ENCODE data around the gene FERMT1.

The FERMT1 gene

DNA sequence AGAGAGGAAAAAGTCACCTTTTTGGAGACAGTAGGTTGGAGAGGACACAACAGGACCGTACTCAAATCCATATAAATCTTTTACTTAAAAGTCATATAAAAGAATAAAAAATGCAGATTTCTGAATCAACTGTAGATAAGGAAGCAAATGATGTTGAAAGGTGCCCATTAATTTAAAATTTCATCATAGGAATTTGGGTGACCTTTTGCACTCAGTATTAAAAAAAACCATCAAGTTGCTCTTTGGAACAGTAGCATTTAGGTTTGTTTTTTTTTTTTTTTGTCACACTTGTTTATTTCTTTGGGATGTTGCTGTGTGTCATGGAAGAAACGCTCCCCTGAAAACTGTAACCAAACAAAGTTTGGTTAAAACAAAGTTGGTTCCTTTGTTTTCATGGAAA lies 48.0 kb downstream of the FERMT1 start:
- Histone ChIP-seq H3K36me3 (ENCODE audit: control insufficient read depth, insufficient read depth, low read length) (no peaks in the 10 kb centered on the region), H3K4me1 (ENCODE audit: control insufficient read depth, insufficient read depth, low read length) (no peaks in the 10 kb centered on the region), H3K4me3 (ENCODE audit: insufficient read depth, low read depth, low read length) (no peak overlapping the region), H3K9me3 (ENCODE audit: control insufficient read depth, low read length) (no peaks in the 10 kb centered on the region), H3K27me3 (ENCODE audit: control insufficient read depth, insufficient read depth, low read length, poor library complexity, severe bottlenecking) (no peaks in the 10 kb centered on the region), H3K27ac (ENCODE audit: insufficient read depth, low read depth, low read length, poor library complexity, severe bottlenecking) (no peak overlapping the region)
- WGBS, 2 experiments, result 93 to 100% methylated on average over 1 of the region's 2 CpGs

DNA sequence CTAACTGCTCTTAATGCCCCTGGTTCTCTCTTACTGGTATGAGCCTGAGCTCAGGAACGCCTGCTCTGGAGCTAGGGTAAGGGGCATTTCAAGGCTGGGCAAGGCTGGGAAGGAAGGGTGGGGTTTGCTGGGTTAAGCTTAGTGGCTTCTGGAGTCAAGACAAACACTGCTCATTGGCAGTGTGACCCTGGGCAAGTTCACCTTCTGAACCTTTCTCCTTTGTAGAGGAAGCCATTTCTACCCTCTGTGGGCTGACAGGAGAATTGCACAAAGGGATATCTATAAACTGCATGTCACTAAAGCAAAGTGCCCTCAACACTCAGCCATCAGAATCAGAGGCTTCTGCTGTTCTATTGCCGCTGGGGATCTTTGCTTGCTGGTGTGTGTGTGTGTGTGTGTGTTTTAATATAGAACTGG lies 48.7 kb downstream of the FERMT1 start:
- H3K9me3 ChIP-seq (ENCODE audit: control insufficient read depth, low read length), result no peaks in the 10 kb centered on the region
- no peak overlapping the region for H3K27ac ChIP-seq (ENCODE audit: insufficient read depth, low read depth, low read length, poor library complexity, severe bottlenecking)
- H3K27me3 ChIP-seq (ENCODE audit: control insufficient read depth, insufficient read depth, low read length, poor library complexity, severe bottlenecking), result no peaks in the 10 kb centered on the region
- H3K4me3 ChIP-seq (ENCODE audit: insufficient read depth, low read depth, low read length), result no peak overlapping the region
- no peaks in the 10 kb centered on the region for H3K36me3 ChIP-seq (ENCODE audit: control insufficient read depth, insufficient read depth, low read length)
- no peaks in the 10 kb centered on the region for H3K4me1 ChIP-seq (ENCODE audit: control insufficient read depth, insufficient read depth, low read length)
- 88 to 90% methylated on average over 2 of the region's 2 CpGs for WGBS, 2 experiments

DNA sequence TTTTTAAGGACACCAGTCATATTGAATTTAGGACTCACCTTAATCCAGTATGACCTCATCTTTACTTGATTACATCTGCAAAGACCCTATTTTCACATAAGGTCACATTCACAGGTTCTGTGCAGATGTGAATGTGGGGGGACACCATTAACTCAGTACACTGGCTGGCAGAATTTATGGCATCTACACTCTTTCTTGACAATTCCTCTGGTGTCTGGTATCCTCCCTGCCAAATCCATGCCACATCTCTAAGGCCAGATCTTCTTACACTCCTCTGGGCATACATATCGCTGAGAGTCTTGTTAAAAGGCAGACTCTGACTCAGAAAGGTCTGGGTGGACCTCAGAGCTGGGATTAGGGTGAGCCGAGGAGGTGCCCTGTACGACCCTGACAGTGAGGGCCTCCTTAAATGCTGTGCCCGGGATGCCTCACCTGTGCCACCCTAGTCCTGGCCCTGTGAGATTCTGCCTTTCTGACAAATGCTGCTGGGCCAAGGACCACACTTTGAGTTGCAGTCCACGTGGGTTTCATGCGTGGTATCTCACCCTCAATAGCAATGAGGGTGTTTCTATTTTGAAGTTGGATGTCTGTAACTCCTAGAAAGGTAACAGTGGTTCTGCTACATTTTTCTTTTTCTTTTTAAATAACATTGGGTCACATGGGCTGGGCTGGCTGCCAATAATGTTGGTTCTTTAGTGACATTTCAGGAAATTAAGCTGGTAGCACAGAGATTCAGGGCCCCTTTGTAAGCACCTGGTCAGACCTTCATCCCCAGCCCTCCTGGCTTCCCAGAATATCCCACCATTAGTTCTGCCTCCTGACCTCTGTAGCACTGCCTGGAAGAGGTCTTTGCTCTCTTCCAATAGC lies 51.8 kb downstream of the FERMT1 start:
- Histone ChIP-seq H3K4me3 (ENCODE audit: insufficient read depth, low read depth, low read length) (no peak overlapping the region), H3K27me3 (ENCODE audit: control insufficient read depth, insufficient read depth, low read length, poor library complexity, severe bottlenecking) (no peaks in the 10 kb centered on the region), H3K4me1 (ENCODE audit: control insufficient read depth, insufficient read depth, low read length) (no peaks in the 10 kb centered on the region), H3K36me3 (ENCODE audit: control insufficient read depth, insufficient read depth, low read length) (no peaks in the 10 kb centered on the region), H3K27ac (ENCODE audit: insufficient read depth, low read depth, low read length, poor library complexity, severe bottlenecking) (no peak overlapping the region), H3K9me3 (ENCODE audit: control insufficient read depth, low read length) (no peaks in the 10 kb centered on the region)
- WGBS, 2 experiments, result 94 to 97% methylated on average over 6 of the region's 6 CpGs

DNA sequence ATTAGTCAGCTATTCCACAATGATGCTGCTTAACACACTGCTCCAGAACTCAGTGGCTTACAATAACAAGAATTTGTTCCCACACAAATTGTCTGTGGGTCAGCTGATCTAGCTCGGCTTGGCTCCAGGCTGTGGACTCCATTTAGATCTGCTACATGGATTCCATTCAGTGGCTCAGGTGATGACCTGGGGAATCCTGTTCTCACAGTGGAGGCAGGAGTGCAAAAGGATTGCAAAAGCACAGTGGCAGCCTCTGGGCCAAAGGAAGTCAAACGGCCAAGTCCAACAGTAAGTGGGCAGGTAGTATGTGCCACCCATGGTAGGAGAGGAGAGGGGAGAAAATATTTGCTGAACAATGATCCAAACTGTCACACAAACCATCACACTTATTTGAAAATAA lies 53.2 kb downstream of the FERMT1 start:
- H3K4me3 ChIP-seq (ENCODE audit: insufficient read depth, low read depth, low read length), result no peak overlapping the region
- no peaks in the 10 kb centered on the region for H3K9me3 ChIP-seq (ENCODE audit: control insufficient read depth, low read length)
- no peaks in the 10 kb centered on the region for H3K4me1 ChIP-seq (ENCODE audit: control insufficient read depth, insufficient read depth, low read length)
- H3K36me3 ChIP-seq (ENCODE audit: control insufficient read depth, insufficient read depth, low read length), result no peaks in the 10 kb centered on the region
- H3K27ac ChIP-seq (ENCODE audit: insufficient read depth, low read depth, low read length, poor library complexity, severe bottlenecking), result no peak overlapping the region
- WGBS, 2 experiments, result 96 to 97% methylated on average over 2 of the region's 2 CpGs
- no peaks in the 10 kb centered on the region for H3K27me3 ChIP-seq (ENCODE audit: control insufficient read depth, insufficient read depth, low read length, poor library complexity, severe bottlenecking)

DNA sequence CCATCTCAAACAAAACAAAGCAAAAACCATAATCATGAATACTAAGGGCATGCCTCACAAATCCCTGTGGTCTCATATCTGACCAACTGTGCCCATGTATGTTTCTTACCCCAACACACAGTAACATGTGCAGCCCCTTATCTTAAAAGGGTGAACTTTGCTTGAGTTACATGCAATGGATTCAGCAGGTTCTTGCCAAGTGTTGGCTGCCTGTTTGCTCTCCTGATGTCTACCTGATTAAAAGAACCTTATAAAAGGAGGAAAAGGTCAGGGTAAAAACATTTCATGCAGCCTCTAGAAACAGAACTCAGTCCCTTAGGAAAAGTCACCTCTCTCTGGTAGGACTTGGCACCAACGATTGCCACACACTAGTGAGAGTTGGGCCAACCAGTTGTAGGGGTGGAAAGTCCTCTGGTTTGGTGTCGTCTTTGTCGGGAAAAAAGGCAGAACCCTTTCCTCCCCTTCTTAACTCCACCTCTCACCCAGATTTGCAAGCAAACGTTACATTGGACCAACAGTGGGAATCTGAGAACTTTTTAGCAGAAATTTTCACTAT lies 55.0 kb downstream of the FERMT1 start:
- Histone ChIP-seq H3K4me1 (ENCODE audit: control insufficient read depth, insufficient read depth, low read length) (no peaks in the 10 kb centered on the region), H3K9me3 (ENCODE audit: control insufficient read depth, low read length) (no peaks in the 10 kb centered on the region), H3K27ac (ENCODE audit: insufficient read depth, low read depth, low read length, poor library complexity, severe bottlenecking) (no peak overlapping the region), H3K27me3 (ENCODE audit: control insufficient read depth, insufficient read depth, low read length, poor library complexity, severe bottlenecking) (no peaks in the 10 kb centered on the region), H3K36me3 (ENCODE audit: control insufficient read depth, insufficient read depth, low read length) (no peaks in the 10 kb centered on the region), H3K4me3 (ENCODE audit: insufficient read depth, low read depth, low read length) (no peak overlapping the region)
- WGBS, 2 experiments, result 91 to 93% methylated on average over 4 of the region's 4 CpGs

DNA sequence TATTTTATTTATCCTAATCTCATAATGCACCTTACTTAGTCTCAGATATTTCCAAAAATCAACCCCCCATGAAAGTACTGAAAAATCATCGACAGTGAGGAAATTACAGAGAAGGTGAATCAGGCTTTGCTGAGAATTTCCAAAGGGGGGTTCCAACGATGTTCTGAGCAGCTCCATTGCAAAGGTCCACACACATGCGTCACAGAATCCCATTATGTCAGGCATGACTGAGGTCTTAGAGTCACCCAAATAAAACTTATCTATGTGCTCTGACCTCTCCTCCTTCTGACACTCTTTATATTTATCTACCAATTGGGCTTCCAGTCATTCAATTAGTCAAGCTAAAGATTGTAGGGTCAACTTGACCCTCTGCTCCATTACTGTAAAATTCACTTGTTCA lies 56.2 kb downstream of the FERMT1 start:
- H3K36me3 ChIP-seq (ENCODE audit: control insufficient read depth, insufficient read depth, low read length), result no peaks in the 10 kb centered on the region
- H3K9me3 ChIP-seq (ENCODE audit: control insufficient read depth, low read length), result no peaks in the 10 kb centered on the region
- WGBS, 2 experiments, result 93 to 95% methylated on average over 3 of the region's 3 CpGs
- H3K27me3 ChIP-seq (ENCODE audit: control insufficient read depth, insufficient read depth, low read length, poor library complexity, severe bottlenecking), result no peaks in the 10 kb centered on the region
- no peak overlapping the region for H3K27ac ChIP-seq (ENCODE audit: insufficient read depth, low read depth, low read length, poor library complexity, severe bottlenecking)
- H3K4me1 ChIP-seq (ENCODE audit: control insufficient read depth, insufficient read depth, low read length), result no peaks in the 10 kb centered on the region
- H3K4me3 ChIP-seq (ENCODE audit: insufficient read depth, low read depth, low read length), result no peak overlapping the region

DNA sequence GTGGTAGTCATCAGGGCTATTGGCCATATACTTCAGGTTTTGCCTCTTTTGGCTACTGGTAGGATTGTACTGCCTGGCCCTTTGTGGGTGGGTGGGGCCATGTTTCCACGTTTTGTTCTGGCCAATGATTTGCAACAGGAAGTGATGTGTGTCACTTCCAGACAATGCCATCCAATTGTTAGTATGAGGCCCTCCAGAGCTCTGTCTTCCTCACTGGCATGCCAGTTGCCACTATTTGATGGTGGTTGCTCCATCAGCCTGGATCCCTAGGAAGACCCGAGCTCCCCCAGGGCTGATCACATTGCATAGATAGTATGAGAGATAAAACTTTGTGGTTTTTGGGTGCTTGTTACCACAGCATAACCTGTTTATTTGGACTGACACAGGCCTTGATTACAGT lies 61.3 kb downstream of the FERMT1 start:
- 78 to 79% methylated on average over 2 of the region's 2 CpGs for WGBS, 2 experiments
- Histone ChIP-seq H3K27ac (ENCODE audit: insufficient read depth, low read depth, low read length, poor library complexity, severe bottlenecking) (no peak overlapping the region), H3K4me3 (ENCODE audit: insufficient read depth, low read depth, low read length) (no peak overlapping the region), H3K9me3 (ENCODE audit: control insufficient read depth, low read length) (no peaks in the 10 kb centered on the region), H3K4me1 (ENCODE audit: control insufficient read depth, insufficient read depth, low read length) (no peaks in the 10 kb centered on the region), H3K27me3 (ENCODE audit: control insufficient read depth, insufficient read depth, low read length, poor library complexity, severe bottlenecking) (peaks cover 3% of the 10 kb centered on the region), H3K36me3 (ENCODE audit: control insufficient read depth, insufficient read depth, low read length) (no peaks in the 10 kb centered on the region)

DNA sequence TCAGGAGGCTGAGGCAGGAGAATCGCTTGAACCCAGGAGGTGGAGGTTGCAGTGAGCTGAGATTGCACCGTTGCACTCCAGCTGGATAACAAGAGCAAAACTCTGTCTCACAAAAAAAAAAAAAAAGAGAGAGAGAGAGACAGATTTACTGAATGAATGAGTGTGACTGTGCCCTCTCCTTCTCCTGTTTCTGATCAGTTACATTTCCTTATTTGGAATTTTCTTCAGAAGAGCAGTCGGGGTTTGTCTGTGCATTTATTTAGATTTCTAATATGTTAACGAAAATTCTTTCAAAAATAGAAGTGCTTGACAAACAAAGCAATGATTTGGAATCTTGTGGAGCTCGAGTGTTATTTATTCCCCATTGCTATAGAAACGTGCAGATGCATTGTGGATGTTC lies 62.6 kb downstream of the FERMT1 start:
- Histone ChIP-seq H3K4me3 (ENCODE audit: insufficient read depth, low read depth, low read length) (no peak overlapping the region), H3K4me1 (ENCODE audit: control insufficient read depth, insufficient read depth, low read length) (no peaks in the 10 kb centered on the region), H3K27ac (ENCODE audit: insufficient read depth, low read depth, low read length, poor library complexity, severe bottlenecking) (no peak overlapping the region), H3K27me3 (ENCODE audit: control insufficient read depth, insufficient read depth, low read length, poor library complexity, severe bottlenecking) (peaks cover 3% of the 10 kb centered on the region), H3K36me3 (ENCODE audit: control insufficient read depth, insufficient read depth, low read length) (no peaks in the 10 kb centered on the region), H3K9me3 (ENCODE audit: control insufficient read depth, low read length) (no peaks in the 10 kb centered on the region)
- whole genome bisulfite sequencing, 2 experiments, result 77 to 94% methylated on average over 6 of the region's 6 CpGs

DNA sequence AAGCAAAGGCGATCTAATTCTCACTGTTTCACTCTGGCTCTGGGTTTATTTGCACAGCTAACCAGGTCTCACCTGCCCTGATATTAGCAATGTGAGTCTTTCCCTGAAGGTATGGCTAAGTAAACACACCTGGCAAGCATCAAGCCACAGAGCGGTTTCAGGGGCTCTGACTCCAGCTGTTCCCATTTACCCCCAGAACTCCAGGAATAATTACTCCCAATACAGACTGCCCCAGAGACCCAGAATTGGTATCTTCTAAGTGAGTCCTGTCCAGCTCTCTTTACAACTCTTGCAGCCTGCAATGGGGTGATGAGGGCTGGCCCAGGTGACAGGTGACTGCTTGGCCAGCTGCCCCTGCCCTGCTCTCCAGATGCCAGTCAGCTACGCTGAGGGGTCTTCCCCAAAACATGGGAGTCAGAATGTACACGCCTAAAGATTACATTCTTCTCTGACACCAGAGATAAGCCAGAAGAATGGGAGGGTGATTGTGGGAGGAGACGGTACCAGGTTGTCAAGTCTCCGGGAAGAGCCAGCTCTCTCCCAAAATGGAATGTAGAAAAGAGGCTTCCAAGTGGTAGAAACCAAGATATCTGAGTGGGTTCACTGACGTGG lies 64.0 kb downstream of the FERMT1 start:
- no peak overlapping the region for H3K27ac ChIP-seq (ENCODE audit: insufficient read depth, low read depth, low read length, poor library complexity, severe bottlenecking)
- WGBS, 2 experiments, result 88 to 89% methylated on average over 7 of the region's 7 CpGs
- H3K9me3 ChIP-seq (ENCODE audit: control insufficient read depth, low read length), result no peaks in the 10 kb centered on the region

DNA sequence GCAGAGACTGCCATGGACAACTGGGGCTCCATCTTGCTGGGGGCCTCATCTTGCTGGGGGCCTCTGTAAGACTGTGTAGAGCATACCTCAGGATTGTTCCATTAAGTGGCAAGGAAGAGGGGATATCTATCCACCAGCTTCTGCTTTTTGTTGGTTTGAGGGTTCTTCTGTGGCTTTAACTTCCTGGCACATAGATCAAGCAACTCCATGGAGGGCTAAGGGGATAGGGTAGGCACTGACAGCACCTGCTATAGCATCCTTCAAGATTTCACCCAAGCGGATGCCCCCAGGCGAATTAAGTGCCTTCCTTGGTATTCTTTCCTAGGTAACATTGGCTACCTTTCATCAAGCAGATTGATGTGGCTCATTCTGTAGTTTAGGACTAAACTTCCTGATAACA lies 65.1 kb downstream of the FERMT1 start:
- Histone ChIP-seq H3K27me3 (ENCODE audit: control insufficient read depth, insufficient read depth, low read length, poor library complexity, severe bottlenecking) (peaks cover 19% of the 10 kb centered on the region), H3K4me3 (ENCODE audit: insufficient read depth, low read depth, low read length) (no peak overlapping the region), H3K4me1 (ENCODE audit: control insufficient read depth, insufficient read depth, low read length) (peaks cover 2% of the 10 kb centered on the region), H3K9me3 (ENCODE audit: control insufficient read depth, low read length) (no peaks in the 10 kb centered on the region), H3K27ac (ENCODE audit: insufficient read depth, low read depth, low read length, poor library complexity, severe bottlenecking) (no peak overlapping the region), H3K36me3 (ENCODE audit: control insufficient read depth, insufficient read depth, low read length) (no peaks in the 10 kb centered on the region)
- 93 to 94% methylated on average over 2 of the region's 2 CpGs for WGBS, 2 experiments

More for the DNA sequence above, 64.0 kb downstream of the FERMT1 start:
- H3K36me3 ChIP-seq (ENCODE audit: control insufficient read depth, insufficient read depth, low read length), result no peaks in the 10 kb centered on the region
- H3K4me1 ChIP-seq (ENCODE audit: control insufficient read depth, insufficient read depth, low read length), result peaks cover 2% of the 10 kb centered on the region
- no peak overlapping the region for H3K4me3 ChIP-seq (ENCODE audit: insufficient read depth, low read depth, low read length)
- H3K27me3 ChIP-seq (ENCODE audit: control insufficient read depth, insufficient read depth, low read length, poor library complexity, severe bottlenecking), result peaks cover 8% of the 10 kb centered on the region

Measured in ectodermal cell (in vitro differentiated cells).